A549 (cell line): ENCODE measurements around the gene SSBP3. TPM values are rescaled to one million over a fixed set of nuclear protein-coding genes. Genes with fewer than 3 reads are reported as not detected.

ENCODE experiments used
- ATAC-seq, 2 experiments: fragments of 200-7000 bp in 1 of 2; fragments of >200 bp in 1 of 2; cut with Nextera tagmentation in 1 of 2; cut with Tn5 transposase in 1 of 2; 3 replicates each; pipeline versions ENCODE4 v1.8.0 to v1.9.1; 2018 to 2020; ENCODE audit warnings: mild to moderate bottlenecking in 1 of 2, moderate library complexity in 1 of 2
- CTCF ChIA-PET: fragments of 300-600 bp; sonication (Branson Sonifier 250); formaldehyde crosslinking; extraction: SDS; loops from one replicate; lab custom pipeline; 2021; ENCODE audit warnings: antibody characterized with exemption, inconsistent platforms; lab: Yijun Ruan, JAX
- POLR2A ChIA-PET: fragments of 350-600 bp; formaldehyde crosslinking; extraction: SDS; loops from one replicate; lab custom pipeline; 2021; ENCODE audit warnings: antibody characterized with exemption, inconsistent platforms; lab: Yijun Ruan, JAX
- DNase-seq, 2 experiments: peaks; one replicate each; pipeline versions ENCODE4 v3.0.0 to v3.0.0-alpha.2; 2011 to 2016; ENCODE audit warnings: low read depth in 1 of 2, low spot score in 1 of 2
- FAIRE-seq: peaks from 2 replicates; lab custom pipeline; 2011; peaks lifted over from hg19 to GRCh38; lab: Jason Lieb, UNC
- H3K27ac ChIP-seq, 2 experiments: fragments of >200 bp; sonication (Bioruptor Twin); formaldehyde crosslinking; 3 replicates each; pipeline ENCODE4 v1.5.1; 2016 to 2017
- H3K4me1 ChIP-seq: fragments of >200 bp; sonication (Bioruptor Twin); formaldehyde crosslinking; 3 replicates; pipeline ENCODE4 v1.6.1; 2016
- H3K4me2 ChIP-seq: fragments of >200 bp; sonication (Bioruptor Twin); formaldehyde crosslinking; 3 replicates; pipeline ENCODE4 v1.6.1; 2016
- H3K4me3 ChIP-seq: fragments of >200 bp; sonication (Bioruptor Twin); formaldehyde crosslinking; 3 replicates; pipeline ENCODE4 v1.5.1; 2016
- H3K9me3 ChIP-seq: fragments of >200 bp; sonication (Bioruptor Twin); formaldehyde crosslinking; 3 replicates; pipeline ENCODE4 v1.6.1; 2016
- CBX8 ChIP-seq: fragments of 200-600 bp; sonication (generic); IDR thresholded peaks from 2 replicates; pipeline ENCODE4 v1.6.1; 2016
- CEBPB ChIP-seq, 2 experiments: fragments of >200 bp in 1 of 2; sonication (Bioruptor Twin) in 1 of 2; formaldehyde crosslinking in 1 of 2; IDR thresholded peaks; 2 replicates each; pipeline ENCODE4 v1.6.1; 2012 to 2016
- CHD2 ChIP-seq: fragments of 150-350 bp; IDR thresholded peaks from 2 replicates; pipeline ENCODE4 v1.6.1; 2014; ENCODE audit warnings: low read length; ENCODE audit not compliant: partially characterized antibody
- CHD4 ChIP-seq: fragments of 200-600 bp; sonication (generic); IDR thresholded peaks from 2 replicates; pipeline ENCODE4 v1.6.1; 2016; ENCODE audit warnings: antibody characterized with exemption, mild to moderate bottlenecking, borderline replicate concordance
- CTCF ChIP-seq: fragments of >200 bp; sonication (Bioruptor Twin); formaldehyde crosslinking; IDR thresholded peaks from 3 replicates; pipeline ENCODE4 v1.5.1; 2016
- E2F6 ChIP-seq: IDR thresholded peaks from 2 replicates; pipeline ENCODE4 v1.6.1; 2012; ENCODE audit warnings: low read depth, borderline replicate concordance
- EHMT2 ChIP-seq: fragments of 200-600 bp; sonication (generic); IDR thresholded peaks from 2 replicates; pipeline ENCODE4 v1.6.1; 2016; ENCODE audit warnings: antibody characterized with exemption, low read depth, mild to moderate bottlenecking, moderate library complexity
- ELK1 ChIP-seq: fragments of 150-350 bp; IDR thresholded peaks from 2 replicates; pipeline ENCODE4 v1.6.1; 2014; ENCODE audit warnings: low read depth, mild to moderate bottlenecking, low read length
- ESRRA ChIP-seq: fragments of 150-350 bp; IDR thresholded peaks from 2 replicates; pipeline ENCODE4 v1.6.1; 2014; ENCODE audit warnings: mild to moderate bottlenecking, low read length, borderline replicate concordance
- FOSB ChIP-seq: fragments of 250-450 bp; sonication (Bioruptor Pico); IDR thresholded peaks from 2 replicates; pipeline ENCODE4 v1.5.0; 2020; ENCODE audit warnings: mild to moderate bottlenecking, moderate library complexity
- FOXS1 ChIP-seq: fragments of 250-450 bp; sonication (Bioruptor Pico); IDR thresholded peaks from 2 replicates; pipeline ENCODE4 v1.5.0; 2020; ENCODE audit warnings: mild to moderate bottlenecking, moderate library complexity
- GATA3 ChIP-seq: IDR thresholded peaks from 2 replicates; pipeline ENCODE4 v1.6.1; 2012; ENCODE audit warnings: borderline replicate concordance
- HEYL ChIP-seq: fragments of 250-450 bp; sonication (Bioruptor Pico); IDR thresholded peaks from 2 replicates; pipeline ENCODE4 v1.8.0; 2021; ENCODE audit warnings: mild to moderate bottlenecking, moderate library complexity
- HOXB13 ChIP-seq: fragments of 250-450 bp; sonication (Bioruptor Pico); IDR thresholded peaks from 2 replicates; pipeline ENCODE4 v1.5.0; 2020; ENCODE audit warnings: low read depth, mild to moderate bottlenecking, moderate library complexity
- JUN ChIP-seq, 2 experiments: fragments of >200 bp; sonication (Bioruptor Twin); formaldehyde crosslinking; IDR thresholded peaks; 2 replicates in 1 of 2; 3 replicates in 1 of 2; pipeline ENCODE4 v1.6.1; 2016 to 2017
- JUNB ChIP-seq: fragments of >200 bp; sonication (Bioruptor Twin); formaldehyde crosslinking; IDR thresholded peaks from 2 replicates; pipeline ENCODE4 v1.6.1; 2016
- KDM1A ChIP-seq: fragments of 200-600 bp; sonication (generic); IDR thresholded peaks from 2 replicates; pipeline ENCODE4 v1.6.1; 2016; ENCODE audit warnings: low read depth, mild to moderate bottlenecking
- MAFK ChIP-seq: fragments of 450-650 bp; IDR thresholded peaks from 2 replicates; pipeline ENCODE4 v1.6.1; 2014; ENCODE audit not compliant: partially characterized antibody
- NFE2L2 ChIP-seq: fragments of 150-350 bp; conservative IDR thresholded peaks from 2 replicates; pipeline ENCODE4 v1.6.1; 2014; ENCODE audit warnings: low read length
- NPAS2 ChIP-seq: fragments of 250-450 bp; sonication (Bioruptor Pico); IDR thresholded peaks from 2 replicates; pipeline ENCODE4 v1.8.0; 2022; ENCODE audit warnings: mild to moderate bottlenecking, moderate library complexity, borderline replicate concordance
- PBX3 ChIP-seq: IDR thresholded peaks from 2 replicates; pipeline ENCODE4 v1.6.1; 2012
- POLR2AphosphoS2 ChIP-seq: conservative IDR thresholded peaks from 2 replicates; pipeline ENCODE4 v1.6.1; 2012; ENCODE audit warnings: low read length, improper control_type of control experiment, inconsistent platforms
- RCOR1 ChIP-seq: fragments of 150-350 bp; IDR thresholded peaks from 2 replicates; pipeline ENCODE4 v1.6.1; 2014; ENCODE audit warnings: antibody characterized with exemption, low read length, low read depth
- RFX5 ChIP-seq: fragments of 450-650 bp; IDR thresholded peaks from 2 replicates; pipeline ENCODE4 v1.7.1; 2014; ENCODE audit warnings: antibody characterized with exemption, mild to moderate bottlenecking, moderate library complexity
- SMC3 ChIP-seq: fragments of >200 bp; sonication (Bioruptor Twin); formaldehyde crosslinking; IDR thresholded peaks from 3 replicates; pipeline ENCODE4 v1.6.1; 2018; ENCODE audit warnings: inconsistent platforms
- TP53 ChIP-seq: fragments of 250-450 bp; sonication (Bioruptor Pico); IDR thresholded peaks from 2 replicates; pipeline ENCODE4 v1.5.0; 2021; ENCODE audit warnings: mild to moderate bottlenecking, moderate library complexity
- USF2 ChIP-seq: fragments of 450-650 bp; IDR thresholded peaks from 2 replicates; pipeline ENCODE4 v1.6.1; 2014; ENCODE audit warnings: antibody characterized with exemption
- ZC3H11A ChIP-seq: fragments of 450-650 bp; IDR thresholded peaks from 2 replicates; pipeline ENCODE4 v1.6.1; 2014; ENCODE audit warnings: antibody characterized with exemption, mild to moderate bottlenecking
- ZFP36 ChIP-seq: fragments of 450-650 bp; IDR thresholded peaks from 2 replicates; pipeline ENCODE4 v1.6.1; 2014; ENCODE audit warnings: borderline replicate concordance; ENCODE audit not compliant: partially characterized antibody
- ZNF302 ChIP-seq: fragments of 250-450 bp; sonication (Bioruptor Pico); IDR thresholded peaks from 2 replicates; pipeline ENCODE4 v1.9.0; 2021; ENCODE audit warnings: inconsistent platforms, mild to moderate bottlenecking, moderate library complexity
- ZSCAN20 ChIP-seq: fragments of 250-450 bp; sonication (Bioruptor Pico); IDR thresholded peaks from 2 replicates; pipeline ENCODE4 v1.8.0; 2022; ENCODE audit warnings: mild to moderate bottlenecking, moderate library complexity
- WGBS: methylation state at CpG from one replicate; pipeline ENCODE4 v1.1.6; 2017; ENCODE audit errors: missing lambda C conversion rate; 5-methylcytosine and 5-hydroxymethylcytosine counted together
- polyA plus RNA-seq, 4 experiments: library from polyadenylated mRNA; depleted of rRNA in 3 of 4; stranded (reverse); fragments of >200 nt; fragmentation: RNase III in 1 of 4; extraction: RNeasy Plus Mini Kit Qiagen cat#74134 plus additional on column Dnase treatment in 1 of 4; gene quantifications; 2 replicates in 3 of 4; 3 replicates in 1 of 4; pipeline ENCODE4 v1.2.3, GENCODE V29; 2011 to 2017
- TF ChIP-seq, protein P1 (sequence below): IDR thresholded peaks from 2 replicates; pipeline ENCODE4 v1.6.1; 2012
- TF ChIP-seq, protein P2 (sequence below): fragments of 250-450 bp; sonication (Bioruptor Pico); IDR thresholded peaks from 2 replicates; pipeline ENCODE4 v1.5.0; 2020; ENCODE audit warnings: low read depth, mild to moderate bottlenecking, moderate library complexity

SSBP3 gene
- polyA plus RNA-seq, 2 of the 4 experiments (the other 2 are of a cell fraction), result 7.2 to 9.1 TPM

- Histone ChIP-seq H3K9me3 (no peaks in the 10 kb centered on the region), H3K27ac (no peak overlapping the region), H3K4me2 (no peak overlapping the region), H3K4me3 (no peak overlapping the region), H3K4me1 (no peaks in the 10 kb centered on the region)
- TF ChIP-seq RFX5, result no peak
- TF ChIP-seq CEBPB (IDR thresholded peaks at IDR 0.05), result no peak
- TF ChIP-seq NFE2L2, result no peak
- TF ChIP-seq HEYL (CRISPR knock-in tag), result no peak
- no peak for TF ChIP-seq NPAS2 (CRISPR knock-in tag)
- no peak for TF ChIP-seq ZFP36
- no peak for TF ChIP-seq ELK1
- TF ChIP-seq CHD4, result no peak
- no peak for TF ChIP-seq CHD2
- no peak for TF ChIP-seq ZC3H11A
- TF ChIP-seq SMC3, result no peak
- no peak for TF ChIP-seq EHMT2
- TF ChIP-seq MAFK, result no peak
- no peak for TF ChIP-seq JUN (IDR thresholded peaks at IDR 0.05)
- TF ChIP-seq RCOR1, result no peak
- TF ChIP-seq FOSB (CRISPR knock-in tag), result no peak
- no peak for TF ChIP-seq POLR2AphosphoS2
- TF ChIP-seq, protein P1, sequence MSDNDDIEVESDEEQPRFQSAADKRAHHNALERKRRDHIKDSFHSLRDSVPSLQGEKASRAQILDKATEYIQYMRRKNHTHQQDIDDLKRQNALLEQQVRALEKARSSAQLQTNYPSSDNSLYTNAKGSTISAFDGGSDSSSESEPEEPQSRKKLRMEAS, result no peak
- DNase-seq, result no peak
- CTCF ChIA-PET, result interaction anchor here (0.8 kb wide), 1 partner anchor 14 kb away, joined by 3 read pairs; no protein-coding TSS in a partner anchor
- ATAC-seq, result no peak
- 73% methylated on average over 3 of the region's 12 CpGs for WGBS
- POLR2A ChIA-PET, result no interaction called here
- no peak for FAIRE-seq
Measured at GRCh38 chr1:54240741-54241335, 165.4 kb downstream of the SSBP3 start.

- WGBS, result 79% methylated on average over 4 of the region's 10 CpGs
- no peak for ATAC-seq
- TF ChIP-seq, protein P2, sequence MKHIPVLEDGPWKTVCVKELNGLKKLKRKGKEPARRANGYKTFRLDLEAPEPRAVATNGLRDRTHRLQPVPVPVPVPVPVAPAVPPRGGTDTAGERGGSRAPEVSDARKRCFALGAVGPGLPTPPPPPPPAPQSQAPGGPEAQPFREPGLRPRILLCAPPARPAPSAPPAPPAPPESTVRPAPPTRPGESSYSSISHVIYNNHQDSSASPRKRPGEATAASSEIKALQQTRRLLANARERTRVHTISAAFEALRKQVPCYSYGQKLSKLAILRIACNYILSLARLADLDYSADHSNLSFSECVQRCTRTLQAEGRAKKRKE (CRISPR knock-in tag), result no peak
- TF ChIP-seq NPAS2 (CRISPR knock-in tag), result no peak
- TF ChIP-seq ESRRA, result no peak
- TF ChIP-seq TP53 (CRISPR knock-in tag), result no peak
- no peak for TF ChIP-seq PBX3
- no peak for TF ChIP-seq HOXB13 (CRISPR knock-in tag)
- no peak for TF ChIP-seq FOXS1 (CRISPR knock-in tag)
- TF ChIP-seq ZSCAN20 (CRISPR knock-in tag), result no peak
- no peak for TF ChIP-seq CTCF
- no peak for TF ChIP-seq CBX8
- TF ChIP-seq KDM1A, result no peak
- no peak for TF ChIP-seq GATA3
- TF ChIP-seq, protein P1, result no peak
- TF ChIP-seq USF2, result no peak
- no peak for TF ChIP-seq NFE2L2
- no peak for TF ChIP-seq JUN (IDR thresholded peaks at IDR 0.05)
- TF ChIP-seq ZNF302 (CRISPR knock-in tag), result no peak
- no peak for TF ChIP-seq JUNB
- no peak for TF ChIP-seq E2F6
Measured at GRCh38 chr1:54239631-54240031, 166.6 kb downstream of the SSBP3 start.

More at GRCh38 chr1:54239631-54240031, 166.6 kb downstream of the SSBP3 start:
- Histone ChIP-seq H3K4me2 (no peak overlapping the region), H3K27ac (no peak overlapping the region), H3K4me1 (no peaks in the 10 kb centered on the region), H3K4me3 (no peak overlapping the region), H3K9me3 (no peaks in the 10 kb centered on the region)
- FAIRE-seq, result no peak
- CTCF ChIA-PET, result interaction anchor here (1.2 kb wide), 1 partner anchor 9 kb away, joined by 3 read pairs; no protein-coding TSS in a partner anchor
- DNase-seq, result no peak
- POLR2A ChIA-PET, result no interaction called here
